Hematopoietic multipotent progenitor cell treated with erythropoietin and hydrocortisone succinate and interleukin-3 and kit ligand, for 17 days (in vitro differentiated cells): ENCODE measurements around the gene EPB41L4B.

Source experiments
- DNase-seq: peaks from one replicate; pipeline ENCODE4 v3.0.0-alpha.2; 2015; ENCODE audit warnings: low spot score

The EPB41L4B gene

DNA sequence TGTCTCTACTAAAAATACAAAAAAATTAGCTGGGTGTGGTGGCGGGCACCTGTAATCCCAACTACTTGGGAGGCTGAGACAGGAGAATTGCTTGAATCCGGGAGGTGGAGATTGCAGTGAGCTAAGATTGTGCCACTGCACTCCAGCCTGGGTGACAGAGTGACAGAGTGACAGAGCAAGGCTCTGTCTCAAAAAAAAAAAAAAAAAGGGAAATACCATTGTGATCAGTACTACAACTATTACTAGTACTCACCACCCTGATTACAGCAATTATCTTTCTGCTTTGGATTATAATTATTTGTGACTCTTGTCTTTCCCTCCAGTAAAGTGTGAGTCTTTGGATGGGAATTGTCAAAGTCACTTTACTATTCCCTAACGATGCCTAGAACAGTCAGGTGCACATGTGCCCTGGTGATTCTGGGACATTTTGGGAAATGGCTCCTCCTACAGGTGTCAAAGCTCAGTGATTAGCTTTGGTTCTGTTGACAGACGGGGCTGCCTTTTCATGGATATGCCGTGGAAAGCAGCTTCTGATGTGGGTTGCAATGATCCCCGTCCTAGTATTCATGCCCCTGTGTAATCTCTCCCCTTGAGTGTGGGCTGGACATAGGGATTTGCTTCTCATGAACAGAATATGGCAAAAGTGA, 122.0 kb downstream of the EPB41L4B start:
- peak; percentile 66 for DNase-seq

DNA sequence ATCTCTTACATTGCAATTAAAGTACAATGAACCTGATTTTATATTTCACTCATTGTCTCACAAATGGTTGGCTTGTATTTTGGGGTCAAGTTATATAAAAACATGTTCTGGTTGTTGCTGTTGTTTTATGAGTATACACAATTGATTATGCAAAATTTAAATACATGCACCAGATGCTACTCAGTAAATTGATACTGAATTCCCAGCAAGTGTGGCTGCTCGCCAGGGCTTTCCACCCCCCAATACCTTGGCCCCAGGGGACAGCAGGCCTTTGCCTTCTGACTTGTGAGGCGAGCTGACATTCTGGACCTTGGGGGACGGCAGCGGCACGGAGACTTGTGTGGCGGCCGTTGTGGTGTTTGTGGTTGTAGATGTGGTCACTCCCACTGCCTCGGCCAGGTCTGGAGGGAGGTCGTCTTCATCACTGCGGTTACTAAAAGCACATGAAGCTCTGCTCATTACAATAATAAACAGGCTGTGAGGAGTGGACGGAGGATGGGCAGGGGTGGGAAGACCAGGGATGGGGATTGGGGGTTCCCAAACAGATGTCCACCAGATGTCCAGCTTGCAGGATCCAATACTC, 126.8 kb downstream of the EPB41L4B start:
- no peak for DNase-seq

DNA sequence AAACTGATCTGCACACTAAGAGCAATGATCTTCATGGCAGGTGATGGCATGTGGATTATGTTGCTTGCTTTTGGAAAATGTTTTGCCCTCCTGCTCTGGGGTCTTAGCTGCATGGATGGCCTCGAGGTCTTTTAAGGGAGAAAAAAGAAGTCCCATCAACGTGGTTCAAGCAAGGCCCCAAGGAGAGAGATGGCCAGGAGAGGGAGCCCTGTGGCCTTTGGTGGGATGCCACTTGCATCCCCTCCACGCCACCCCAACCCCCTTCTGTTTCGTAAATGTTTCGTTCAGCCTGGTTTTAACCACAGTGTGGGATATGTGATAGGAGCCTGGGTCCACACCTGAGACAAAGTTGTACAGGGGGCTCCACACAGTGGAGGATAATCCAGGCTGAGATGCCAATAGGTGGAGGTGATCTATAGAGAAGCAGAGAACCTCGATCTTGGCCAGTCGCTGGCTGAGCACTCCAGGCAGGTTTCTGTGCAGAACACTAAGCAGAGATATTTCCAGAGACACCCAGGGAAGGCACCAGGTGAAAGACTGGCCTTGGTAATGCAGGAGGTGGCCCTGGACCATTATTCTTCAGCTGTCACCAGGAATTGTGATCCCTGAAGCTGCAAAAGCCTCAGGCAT, 128.0 kb downstream of the EPB41L4B start:
- no peak for DNase-seq

DNA sequence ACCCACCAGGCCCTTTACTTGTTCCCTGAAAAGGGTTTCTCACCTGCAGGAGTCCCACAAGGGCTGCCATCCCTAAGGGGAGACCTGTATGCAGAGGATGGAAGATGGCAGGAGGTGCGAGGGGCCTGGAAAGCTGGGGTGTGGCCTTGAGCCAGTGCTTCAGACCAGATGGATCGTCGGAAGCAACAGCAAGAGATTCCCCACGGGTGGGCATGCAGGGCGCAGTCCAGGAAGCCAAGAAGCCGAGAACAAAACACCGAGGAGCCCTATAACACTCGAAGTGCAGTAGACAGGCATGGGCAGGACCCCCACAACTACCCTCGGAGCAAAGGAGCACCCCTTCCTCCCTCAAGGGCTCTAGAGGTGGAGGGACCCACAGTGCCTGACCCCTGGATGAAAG, 129.1 kb downstream of the EPB41L4B start:
- DNase-seq = no peak

DNA sequence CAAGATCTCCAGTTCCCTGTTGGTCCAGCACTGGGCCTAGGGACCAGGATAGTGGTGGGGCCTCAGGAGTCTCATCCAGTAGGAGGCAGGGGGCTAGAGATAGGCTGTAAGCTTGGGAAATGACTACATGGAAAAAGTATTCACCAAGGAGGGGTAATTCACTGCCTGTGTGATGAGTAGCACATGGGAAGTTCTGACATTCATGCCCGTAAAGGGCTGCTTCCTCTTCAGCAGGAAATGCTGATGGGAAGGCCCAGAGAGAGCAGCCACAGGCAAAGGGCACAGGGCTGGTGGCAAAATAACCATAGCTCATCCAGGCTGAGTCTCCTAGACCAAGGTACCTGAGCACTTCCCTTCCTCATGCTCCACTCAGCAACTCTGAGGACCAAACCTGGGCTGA, 130.7 kb downstream of the EPB41L4B start:
- no peak for DNase-seq

DNA sequence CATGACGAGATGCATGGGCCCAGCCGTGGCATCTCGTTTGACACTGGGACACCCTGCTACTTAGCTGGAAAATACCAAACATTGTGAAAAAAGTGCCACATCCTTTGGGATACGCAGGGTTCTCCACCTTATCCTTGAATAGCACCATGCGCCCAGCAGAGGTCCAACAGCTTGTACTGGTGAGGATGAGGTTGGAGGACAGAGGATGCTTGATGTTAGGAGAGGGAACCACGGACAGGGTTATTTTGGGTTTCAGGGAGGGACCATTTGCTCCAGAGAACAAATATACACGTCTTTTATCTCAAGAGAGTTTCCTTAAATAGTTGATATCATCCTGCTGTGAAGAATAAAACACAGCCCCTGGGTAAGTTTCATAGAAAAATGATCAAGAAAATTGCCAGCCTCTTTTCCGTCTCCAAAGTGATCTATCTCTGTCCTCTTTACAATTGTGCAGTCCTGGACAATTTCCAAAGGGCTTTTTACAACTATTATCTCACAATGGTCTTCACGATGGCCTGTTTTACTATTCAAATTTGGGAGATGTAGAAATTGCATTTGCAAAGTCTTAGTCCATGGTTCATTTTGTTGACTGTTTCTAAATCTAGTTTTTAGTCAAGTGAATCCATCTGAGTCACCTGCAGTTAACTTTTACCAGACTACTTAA, 133.9 kb downstream of the EPB41L4B start:
- no peak for DNase-seq

DNA sequence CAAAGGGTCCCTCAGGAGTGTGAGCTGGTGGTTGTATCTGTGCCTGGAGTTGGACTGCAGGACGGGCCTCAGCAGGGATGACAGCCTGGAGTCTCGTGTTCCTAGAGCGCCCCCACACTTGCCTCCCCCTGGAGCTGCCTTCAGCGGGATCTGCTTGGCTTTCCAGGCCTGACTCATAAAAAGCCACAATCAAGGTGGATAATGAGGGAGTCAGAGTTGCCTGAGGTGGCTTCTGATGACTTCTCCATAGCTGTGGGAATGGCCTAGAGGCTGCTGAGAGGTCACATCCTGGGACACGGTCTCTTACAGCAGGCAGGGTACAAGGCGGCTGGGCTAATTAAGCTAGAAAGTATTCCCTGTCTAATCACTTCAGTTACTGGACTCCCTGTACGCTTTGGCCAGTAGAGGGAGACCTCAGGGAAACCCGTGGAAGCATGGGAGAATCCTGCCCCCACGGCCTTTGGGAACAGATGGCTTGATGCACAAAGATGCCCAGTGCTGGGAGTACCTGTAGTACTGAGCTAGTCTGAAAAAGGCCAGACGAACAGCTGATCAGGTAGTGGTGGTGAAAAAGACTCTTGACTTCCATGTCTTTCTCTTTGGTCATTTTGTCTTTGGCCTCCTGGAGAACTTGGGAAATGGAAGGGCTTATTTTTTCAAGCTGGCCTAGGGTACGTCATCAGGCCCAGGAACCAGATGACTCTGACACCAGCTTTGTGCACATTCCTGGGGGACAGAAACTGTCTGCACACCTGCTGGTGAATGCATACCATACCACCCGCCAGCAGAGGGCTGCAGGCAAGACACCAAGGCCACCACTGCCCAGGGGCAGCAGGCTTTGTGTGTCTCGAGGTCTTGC, 137.7 kb downstream of the EPB41L4B start:
- peak; percentile 37 for DNase-seq

DNA sequence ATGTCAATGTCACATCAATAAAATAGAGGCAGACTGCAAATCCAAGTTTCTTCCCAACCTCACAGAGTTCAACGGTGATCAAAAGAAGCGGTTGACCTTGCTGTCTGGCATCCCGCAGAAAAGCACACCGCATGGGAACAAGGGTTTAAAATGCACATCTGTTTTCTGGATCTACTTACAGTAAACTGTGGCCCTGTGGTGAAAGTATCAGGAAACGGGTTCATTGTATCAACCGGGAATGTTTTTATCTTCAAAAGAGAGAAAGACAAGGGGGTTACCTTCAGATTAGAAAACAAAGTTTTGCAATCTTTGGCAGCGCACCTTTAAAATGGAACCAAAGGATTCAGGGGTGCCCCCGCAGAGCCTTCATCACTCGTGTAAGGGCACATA, 138.3 kb downstream of the EPB41L4B start:
- no peak for DNase-seq

DNA sequence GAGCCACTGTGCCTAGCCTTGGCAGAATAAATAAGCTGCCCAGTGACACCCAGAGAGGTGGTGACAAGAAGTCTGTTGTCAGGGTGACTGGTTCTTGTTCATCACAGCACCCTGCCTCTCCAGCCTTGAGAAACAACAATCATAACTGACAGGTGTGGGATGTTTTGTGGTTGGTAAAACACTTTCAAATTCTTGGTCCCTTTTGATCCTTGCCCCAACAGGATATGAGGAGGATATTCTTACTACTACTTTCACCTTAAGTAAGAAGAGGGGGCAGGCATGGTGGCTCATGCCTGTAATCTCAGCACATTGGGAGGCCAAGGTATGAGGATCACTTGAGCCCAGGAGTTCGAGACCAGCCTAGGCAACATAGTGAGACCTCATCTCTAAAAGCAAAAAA, 139.6 kb downstream of the EPB41L4B start:
- no peak for DNase-seq

DNA sequence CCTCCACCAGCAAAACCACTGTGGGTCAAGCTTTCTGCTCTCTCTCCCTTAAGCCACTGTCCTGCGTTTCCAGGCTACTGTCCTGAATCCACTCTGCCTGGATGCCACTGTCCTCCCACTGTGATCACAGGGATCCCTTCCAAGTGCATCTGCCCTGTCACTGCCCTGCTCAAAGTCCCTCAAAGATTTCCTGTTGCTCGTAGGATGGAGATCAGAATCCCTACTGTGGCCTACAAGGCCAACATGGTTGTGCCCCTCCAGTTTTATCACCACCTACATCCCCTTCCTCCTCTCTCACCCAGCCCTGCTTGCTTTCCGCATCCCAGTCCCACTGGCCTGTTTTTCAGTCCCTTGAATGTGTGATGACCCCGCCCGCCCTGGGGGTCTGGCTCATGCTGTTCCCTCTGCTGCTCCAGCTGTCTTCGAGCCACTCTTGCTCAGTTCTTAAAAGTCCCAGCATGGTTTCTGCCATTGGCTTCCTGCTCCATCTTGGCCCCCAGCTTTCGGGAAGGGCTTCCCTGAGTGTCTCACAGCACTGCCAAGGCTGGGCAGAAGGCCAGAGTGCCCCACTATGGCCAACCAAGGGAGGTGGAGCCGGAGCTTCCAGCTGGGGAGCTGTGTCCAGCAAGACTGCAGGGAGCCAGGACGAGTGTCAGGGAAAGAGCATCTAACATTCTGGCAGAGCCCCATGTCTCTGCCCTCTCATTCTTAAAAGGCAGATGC, 140.9 kb downstream of the EPB41L4B start:
- no peak for DNase-seq

DNA sequence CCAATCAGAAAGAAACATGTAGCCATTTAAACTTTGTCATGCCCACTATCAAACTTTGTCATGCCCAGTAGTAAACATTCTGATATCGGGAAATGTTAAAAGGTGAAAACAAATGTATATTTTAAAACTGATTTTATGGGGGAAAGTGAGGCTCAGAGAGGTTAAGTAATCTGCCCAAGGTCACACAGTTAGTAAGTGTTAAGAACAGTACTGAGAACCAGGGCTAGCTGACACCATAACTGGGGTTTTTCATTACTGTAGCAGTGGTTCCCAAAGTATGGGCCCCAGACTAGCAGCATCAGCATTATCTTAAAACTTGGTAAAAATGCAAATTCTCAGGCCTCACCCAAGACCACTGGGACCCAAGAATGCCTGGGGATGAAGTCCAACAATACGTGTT, 143.9 kb downstream of the EPB41L4B start:
- DNase-seq = no peak

DNA sequence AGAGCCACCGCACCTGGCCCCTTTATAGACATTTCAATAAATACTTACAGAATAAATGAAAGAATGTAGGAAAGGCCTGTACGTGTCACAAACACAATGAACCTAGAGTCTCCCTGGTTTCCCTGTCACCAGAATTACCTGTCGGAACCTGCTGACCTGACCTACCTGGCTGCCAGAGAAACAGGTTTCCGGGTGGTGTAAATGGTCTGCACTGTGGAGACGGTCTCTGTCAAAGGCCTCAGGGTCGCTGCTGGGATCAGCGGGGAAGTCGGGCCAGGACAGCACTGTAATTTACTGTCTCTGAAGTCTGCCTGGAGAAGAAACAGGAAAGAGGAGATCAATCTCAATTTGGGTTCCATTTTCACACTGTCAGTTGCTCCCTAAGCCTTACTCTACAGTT, 144.5 kb downstream of the EPB41L4B start:
- no peak for DNase-seq

DNA sequence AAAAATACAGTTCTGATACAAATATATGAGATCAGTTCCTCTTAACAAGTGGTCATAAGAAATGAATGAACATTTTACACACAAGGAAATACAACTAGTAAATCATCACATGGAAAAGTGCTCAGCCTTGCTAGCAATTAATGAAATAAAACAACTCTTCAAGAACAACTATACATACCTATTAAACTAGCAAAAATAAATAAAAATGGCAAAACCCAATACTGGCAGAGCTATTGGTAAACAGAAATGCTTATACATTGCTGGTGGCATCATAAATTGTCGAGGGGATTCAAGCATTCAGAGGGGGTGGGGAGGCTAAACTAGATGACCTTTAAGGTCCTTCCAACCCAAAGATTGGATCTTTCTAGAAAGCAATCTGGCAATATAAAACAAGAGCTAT, 147.9 kb downstream of the EPB41L4B start:
- DNase-seq = no peak

DNA sequence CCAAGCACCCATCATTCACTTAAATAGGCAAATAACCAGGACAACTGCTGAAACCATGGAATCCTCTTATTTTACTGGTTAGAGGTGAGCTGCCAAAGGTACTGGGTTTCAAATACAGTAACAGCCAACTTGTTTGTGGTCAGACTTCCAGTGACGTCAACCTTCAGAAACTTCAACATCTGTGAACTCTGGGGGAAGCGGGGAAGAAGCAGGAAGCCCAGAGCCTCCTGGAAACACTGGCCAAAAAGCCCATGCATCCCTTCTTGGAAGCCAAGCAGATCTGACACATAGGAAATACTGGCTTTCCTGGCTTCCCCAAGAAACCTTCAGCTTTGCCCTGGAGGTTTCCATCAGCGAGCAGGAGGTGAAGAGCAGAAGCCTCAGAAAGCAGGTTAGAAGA, 148.9 kb downstream of the EPB41L4B start:
- no peak for DNase-seq

DNA sequence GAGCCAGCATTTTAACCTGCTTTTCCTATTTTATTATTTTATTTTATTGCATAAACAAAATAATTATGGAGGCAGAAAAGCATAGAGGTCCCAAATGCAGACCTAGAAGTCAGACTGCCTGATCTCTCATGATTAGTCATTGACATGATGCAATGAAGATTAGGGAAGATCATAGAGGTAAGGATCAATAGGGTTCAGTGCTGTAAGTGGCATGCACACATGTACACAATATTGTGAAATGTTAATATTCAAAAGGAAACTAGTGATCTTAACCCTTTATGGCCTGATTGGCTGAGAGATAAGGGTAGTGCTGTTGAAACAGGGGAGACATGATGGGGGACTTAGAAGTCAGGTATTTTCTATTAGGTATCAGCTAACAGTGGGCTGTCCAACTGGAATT, 152.7 kb downstream of the EPB41L4B start:
- DNase-seq = no peak

DNA sequence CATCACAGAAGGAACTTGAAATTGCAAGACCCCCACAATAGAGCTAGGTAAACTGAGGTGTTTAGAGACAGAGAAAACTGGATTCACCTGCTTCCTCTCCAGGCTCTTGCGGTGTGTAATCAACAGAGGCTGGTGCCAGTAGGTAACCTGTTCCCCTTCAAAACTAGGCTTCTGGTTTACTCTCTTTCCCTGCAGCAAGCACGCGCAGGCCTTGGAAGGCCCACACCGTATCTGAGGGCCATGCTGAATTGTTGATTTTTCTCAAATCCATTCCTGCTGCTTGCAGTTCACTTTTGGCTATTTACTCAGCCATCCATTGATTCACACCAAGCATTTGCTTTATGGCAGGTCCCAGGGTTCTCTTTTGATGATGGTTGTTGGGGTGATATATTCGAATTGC, 153.1 kb downstream of the EPB41L4B start:
- no peak for DNase-seq

DNA sequence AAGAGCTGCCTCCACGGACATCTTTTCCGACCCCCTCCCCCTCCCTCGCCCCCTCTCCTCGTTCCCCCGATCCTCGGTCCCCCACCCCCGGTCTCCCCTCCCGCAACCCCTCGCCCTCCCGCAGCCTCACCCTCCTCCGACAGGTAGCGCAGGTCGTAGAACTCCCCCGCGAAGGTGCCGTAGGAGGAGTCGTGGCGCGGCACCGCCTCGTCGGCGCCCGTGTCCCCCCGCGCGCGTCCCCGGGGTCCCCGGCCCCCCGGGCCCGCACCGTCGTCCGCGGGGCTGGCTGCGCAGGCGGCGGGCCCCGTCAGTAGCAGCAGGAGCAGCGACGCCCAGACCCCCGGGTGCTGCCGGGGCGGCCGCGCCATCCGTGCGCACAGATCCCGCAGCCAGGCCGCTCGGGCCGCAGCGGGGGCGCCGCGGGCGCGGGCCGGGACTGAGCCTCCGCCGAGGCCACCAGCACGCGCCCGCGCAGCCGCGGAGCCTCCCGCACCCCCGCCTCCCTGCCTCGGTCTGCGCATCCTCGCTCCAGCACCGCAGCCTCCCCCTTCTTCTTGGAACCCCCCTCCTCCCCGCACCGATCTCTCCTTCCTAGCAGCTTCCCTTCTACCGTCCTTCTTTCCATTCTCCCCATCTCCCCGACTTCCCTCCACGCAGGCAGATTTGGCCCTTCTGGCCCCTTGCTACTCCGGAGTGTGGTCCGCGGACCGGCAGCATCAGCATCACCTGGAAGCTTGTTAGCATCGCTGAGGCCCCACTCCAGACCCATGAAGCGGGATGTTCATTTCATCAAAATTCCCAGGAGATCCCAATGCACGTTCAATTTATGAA, 153.9 kb downstream of the EPB41L4B start, which contains the start of gene FRRS1L:
TSS of gene FRRS1L (minus strand) at position 479 of the 831 bp plus-strand sequence. CDS start at position 368, 111 bp downstream.
- DNase-seq = no peak

DNA sequence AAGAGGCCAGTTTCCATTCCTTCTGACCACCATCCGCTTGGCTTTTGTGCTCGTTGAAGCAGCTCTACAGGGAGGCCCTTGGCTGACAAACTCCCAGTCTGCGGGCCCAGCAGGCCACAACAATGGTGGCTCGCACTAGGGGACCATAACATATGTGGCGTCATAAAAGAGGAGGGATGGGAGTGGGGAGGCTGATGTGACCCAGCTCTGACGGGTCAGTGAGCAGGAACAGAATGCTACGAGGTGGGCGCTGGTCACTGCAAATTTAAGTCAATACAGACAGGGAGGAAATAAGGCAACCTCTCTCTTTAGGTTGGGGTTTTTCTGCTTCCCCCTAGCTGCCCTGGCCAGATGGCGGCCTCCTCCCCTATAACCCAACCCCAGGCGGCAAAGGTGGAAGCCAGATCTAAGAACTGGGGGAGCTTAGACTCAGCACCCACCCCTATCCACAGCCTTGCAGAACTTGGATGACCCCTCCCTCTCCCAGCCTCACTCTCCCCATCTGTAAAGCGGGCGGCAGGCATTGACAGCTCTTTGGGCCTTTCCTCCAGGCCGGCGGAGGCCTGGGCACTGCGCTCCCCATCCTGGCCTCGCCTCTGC, 154.6 kb downstream of the EPB41L4B start:
- DNase-seq = no peak

DNA sequence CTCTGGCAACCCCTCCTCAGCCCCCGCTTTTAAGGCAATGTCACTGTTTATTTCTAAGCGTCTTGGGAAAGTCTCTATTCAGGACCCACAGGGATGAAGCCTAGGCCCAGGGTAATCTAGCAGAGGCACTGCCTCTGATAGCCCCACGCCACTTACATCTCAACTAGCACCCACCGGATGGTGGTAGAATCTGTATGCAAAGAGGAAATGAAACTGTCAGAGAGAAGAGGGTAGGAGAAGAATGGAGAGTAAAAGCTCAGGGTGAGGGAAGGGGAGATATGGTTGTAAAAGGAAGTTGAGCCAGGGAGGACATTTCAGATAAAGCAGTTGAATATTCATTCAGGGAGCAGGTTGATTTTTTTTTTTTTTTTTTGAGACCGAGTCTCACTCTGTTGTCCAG, 156.8 kb downstream of the EPB41L4B start:
- no peak for DNase-seq

DNA sequence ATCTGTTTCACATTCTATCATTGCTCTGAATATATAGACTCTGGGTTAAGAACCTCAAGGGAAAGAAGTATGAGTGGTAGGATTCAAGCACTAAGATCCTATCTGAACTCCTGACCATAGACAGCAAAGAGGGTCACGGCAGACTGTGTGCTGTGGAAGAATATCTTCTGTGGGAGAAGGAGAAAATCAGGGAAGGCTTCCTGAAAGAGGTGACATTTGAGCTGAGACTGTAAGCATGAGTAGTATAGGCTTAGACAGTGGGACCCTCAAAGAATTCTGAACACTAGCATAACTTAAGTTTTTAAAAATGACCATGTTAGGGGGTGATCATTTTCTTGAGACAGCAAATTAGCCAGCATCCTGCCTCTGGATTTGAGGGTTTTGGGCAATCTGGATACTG, 157.7 kb downstream of the EPB41L4B start:
- no peak for DNase-seq
